SK-N-SH (cell line): ENCODE results near the gene CYP11A1. TPM values are rescaled to one million over a fixed set of nuclear protein-coding genes. Genes with fewer than 3 reads are reported as not detected.

Experiments used
- CTCF ChIA-PET: fragments of 300-600, 350-600 bp; formaldehyde crosslinking; extraction: SDS; loops from one replicate; lab custom pipeline; 2021; lab: Yijun Ruan, JAX
- POLR2A ChIA-PET: fragments of 350-600 bp; sonication (Branson Sonifier 250); formaldehyde crosslinking; extraction: SDS; loops from one replicate; lab custom pipeline; 2020; ENCODE audit warnings: antibody characterized with exemption, inconsistent platforms; lab: Yijun Ruan, JAX
- DNase-seq: peaks from one replicate; pipeline ENCODE4 v3.0.0; 2012
- H2AFZ ChIP-seq: fragments of 200-600 bp; sonication (generic); 2 replicates; pipeline ENCODE4 v1.8.1; 2016; ENCODE audit warnings: antibody characterized with exemption, mild to moderate bottlenecking, low read depth
- H3F3A ChIP-seq: fragments of 200-600 bp; sonication (generic); replicated peaks from 2 replicates; pipeline ENCODE3; 2016; ENCODE audit warnings: antibody characterized with exemption, mild to moderate bottlenecking; ENCODE audit not compliant: insufficient read depth
- H3K27ac ChIP-seq, 2 experiments: fragments of 200-500 bp in 1 of 2; fragments of 200-600 bp in 1 of 2; sonication (Bioruptor generic) in 1 of 2; sonication (generic), shearing (Covaris generic) in 1 of 2; 2 replicates each; pipeline versions ENCODE4 v1.5.1 to v1.6.1; 2014 to 2016; ENCODE audit warnings: low read depth in 2 of 2, inconsistent platforms in 1 of 2, low read length in 1 of 2, mild to moderate bottlenecking in 1 of 2, mixed read lengths in 1 of 2
- H3K27me3 ChIP-seq: fragments of 200-600 bp; sonication (generic), shearing (Covaris generic); 2 replicates; pipeline ENCODE4 v1.6.1; 2016; ENCODE audit warnings: mixed run types; ENCODE audit not compliant: insufficient read depth
- H3K36me3 ChIP-seq, 2 experiments: fragments of 200-500 bp in 1 of 2; fragments of 200-600 bp in 1 of 2; sonication (Bioruptor generic) in 1 of 2; sonication (generic) in 1 of 2; replicated peaks in 1 of 2; 2 replicates each; pipeline versions ENCODE3 to v1.5.1; 2014 to 2016; ENCODE audit warnings: low read length in 1 of 2, mild to moderate bottlenecking in 1 of 2; ENCODE audit not compliant: insufficient read depth in 2 of 2, control insufficient read depth in 1 of 2
- H3K4me1 ChIP-seq, 2 experiments: fragments of 200-500 bp in 1 of 2; fragments of 200-600 bp in 1 of 2; sonication (Bioruptor generic) in 1 of 2; sonication (generic), shearing (Covaris generic) in 1 of 2; 2 replicates each; pipeline versions ENCODE4 v1.5.1 to v1.6.1; 2014 to 2016; ENCODE audit warnings: low read depth in 1 of 2, low read length in 1 of 2, mixed run types in 1 of 2; ENCODE audit not compliant: insufficient read depth in 2 of 2, control insufficient read depth in 1 of 2
- H3K4me2 ChIP-seq: fragments of 200-600 bp; sonication (generic), shearing (Covaris generic); 2 replicates; pipeline ENCODE4 v1.6.1; 2017; ENCODE audit warnings: mixed run types
- H3K4me3 ChIP-seq, 2 experiments: fragments of 200-500 bp in 1 of 2; fragments of 200-600 bp in 1 of 2; sonication (Bioruptor generic) in 1 of 2; sonication (generic), shearing (Covaris generic) in 1 of 2; 2 replicates each; pipeline versions ENCODE4 v1.5.1 to v1.8.1; 2014 to 2016; ENCODE audit warnings: low read depth in 2 of 2, inconsistent platforms in 1 of 2, low read length in 1 of 2, mild to moderate bottlenecking in 1 of 2, mixed read lengths in 1 of 2, moderate library complexity in 1 of 2
- H3K79me2 ChIP-seq: fragments of 200-600 bp; sonication (generic); 2 replicates; pipeline ENCODE4 v1.8.1; 2017; ENCODE audit warnings: mild to moderate bottlenecking; ENCODE audit not compliant: insufficient read depth
- H3K9ac ChIP-seq: fragments of 200-600 bp; sonication (generic); 2 replicates; pipeline ENCODE4 v1.6.1; 2017; ENCODE audit warnings: mixed run types
- H3K9me2 ChIP-seq: fragments of 200-600 bp; sonication (generic); 2 replicates; pipeline ENCODE4 v1.6.1; 2017; ENCODE audit warnings: mixed run types
- H3K9me3 ChIP-seq: fragments of 200-600 bp; sonication (generic); 2 replicates; pipeline ENCODE4 v1.6.1; 2017; ENCODE audit warnings: mixed run types, mild to moderate bottlenecking, moderate library complexity
- H4K20me1 ChIP-seq: fragments of 200-600 bp; sonication (generic); 2 replicates; pipeline ENCODE4 v1.6.1; 2017; ENCODE audit warnings: mild to moderate bottlenecking, mixed run types; ENCODE audit not compliant: insufficient read depth
- ELF1 ChIP-seq: IDR thresholded peaks from 2 replicates; pipeline ENCODE4 v1.4.0; 2012
- EP300 ChIP-seq, 2 experiments: IDR thresholded peaks; 2 replicates each; pipeline versions ENCODE4 v1.4.0 to v1.6.1; 2012; ENCODE audit warnings: borderline replicate concordance in 1 of 2, low read depth in 1 of 2, low read length in 1 of 2
- JUND ChIP-seq: IDR thresholded peaks from 2 replicates; pipeline ENCODE4 v1.4.0; 2012
- MXI1 ChIP-seq: IDR thresholded peaks from 2 replicates; pipeline ENCODE4 v1.6.1; 2012; ENCODE audit warnings: mild to moderate bottlenecking, low read depth, low read length, improper control_type of control experiment
- NRF1 ChIP-seq: IDR thresholded peaks from 2 replicates; pipeline ENCODE4 v1.6.1; 2012; ENCODE audit warnings: low read depth, mild to moderate bottlenecking, low read length
- POLR2AphosphoS5 ChIP-seq: IDR thresholded peaks from 2 replicates; pipeline ENCODE4 v1.6.1; 2012; ENCODE audit warnings: low read depth, low read length
- RCOR1 ChIP-seq: fragments of 150-350 bp; IDR thresholded peaks from 2 replicates; pipeline ENCODE4 v1.6.1; 2017; ENCODE audit warnings: antibody characterized with exemption, low read length
- SIN3A ChIP-seq: IDR thresholded peaks from 2 replicates; pipeline ENCODE4 v1.6.1; 2012; ENCODE audit warnings: low read depth, mild to moderate bottlenecking, low read length, moderate library complexity, borderline replicate concordance
- TEAD4 ChIP-seq: IDR thresholded peaks from 2 replicates; pipeline ENCODE4 v1.4.0; 2012; ENCODE audit warnings: mild to moderate bottlenecking, borderline replicate concordance; ENCODE audit not compliant: insufficient read depth
- WGBS: methylation state at CpG from one replicate; pipeline ENCODE4 v1.1.6; 2017; ENCODE audit warnings: low lambda C conversion rate; 5-methylcytosine and 5-hydroxymethylcytosine counted together
- polyA plus RNA-seq, 3 experiments: library from polyadenylated mRNA; depleted of rRNA; stranded (reverse); fragments of >200 nt; gene quantifications; 2 replicates each; pipeline ENCODE4 v1.2.3, GENCODE V29; 2012
- TF ChIP-seq, protein P1 (sequence below): fragments of 150-350 bp; IDR thresholded peaks from 2 replicates; pipeline ENCODE4 v1.6.1; 2017; ENCODE audit warnings: antibody characterized with exemption, low read length, low read depth, borderline replicate concordance
- TF ChIP-seq, protein P2 (sequence below): fragments of 150-350 bp; IDR thresholded peaks from 2 replicates; pipeline ENCODE4 v1.6.1; 2016; ENCODE audit warnings: mild to moderate bottlenecking, low read depth, low read length

CYP11A1 gene
- polyA plus RNA-seq, 1 of the 3 experiments (the other 2 are of a cell fraction) = 0.08 TPM

DNA sequence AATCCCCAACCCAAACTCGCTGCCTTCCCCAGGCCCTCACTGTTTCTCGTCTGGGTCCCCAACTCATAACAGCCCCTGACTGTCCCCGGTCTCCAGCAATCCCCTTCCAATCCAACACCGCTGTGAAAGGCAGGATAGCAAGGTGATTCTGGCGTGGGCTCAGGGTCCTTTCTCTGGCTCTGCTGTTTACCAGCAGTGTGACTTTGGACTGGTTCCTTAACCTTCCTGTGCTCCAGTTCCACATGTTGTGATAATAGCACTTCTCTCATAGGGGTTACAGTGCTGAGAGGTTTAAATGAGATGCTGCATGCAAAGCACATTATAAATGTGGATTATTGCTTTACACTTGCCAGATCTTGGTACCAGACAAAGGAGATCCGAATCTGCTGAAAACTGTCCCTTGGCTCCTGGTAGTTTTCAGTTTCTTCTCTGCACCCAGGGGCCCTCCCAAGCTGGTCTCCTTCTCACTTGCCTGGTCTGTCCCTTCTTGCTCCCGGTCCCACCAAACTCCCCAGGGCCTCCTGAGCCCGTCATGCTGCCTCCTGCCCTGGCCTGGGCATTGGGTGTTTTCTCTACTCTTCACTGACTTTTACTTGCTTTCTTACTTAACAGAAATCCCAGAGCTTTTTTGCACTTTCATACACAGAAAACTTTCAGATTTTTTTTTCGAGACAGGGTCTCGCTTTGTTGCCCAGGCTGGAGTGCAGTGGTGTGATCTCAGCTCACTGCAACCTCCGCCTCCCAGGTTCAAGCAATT is 26.8 kb upstream of the CYP11A1 start:
- Histone ChIP-seq H3K4me1 (peaks cover 0 to 21% of the 10 kb centered on the region in 2 experiments; a peak in 1 of 4 replicates), H3K4me3 (no peak overlapping the region), H3K9ac (no peak overlapping the region), H2AFZ (no peak overlapping the region), H3K4me2 (no peak overlapping the region), H3K36me3 (no peaks in the 10 kb centered on the region), H3K27ac (no peak overlapping the region), H3K9me3 (no peaks in the 10 kb centered on the region), H3K27me3 (no peaks in the 10 kb centered on the region), H3F3A (no peaks in the 10 kb centered on the region), H3K79me2 (no peaks in the 10 kb centered on the region), H3K9me2 (no peaks in the 10 kb centered on the region), H4K20me1 (no peaks in the 10 kb centered on the region)
- WGBS = 86% methylated on average over 11 of the region's 11 CpGs
- ChIA-PET POLR2A (no interaction called here), CTCF (interaction anchor here (2.0 to 3.0 kb wide), 2 partner anchors 12 to 45 kb away, joined by 8 to 17 read pairs; no protein-coding TSS in a partner anchor)
- DNase-seq = no peak
- TF ChIP-seq ELF1 = no peak
- TF ChIP-seq EP300 (IDR thresholded peaks at IDR 0.05; ENCODE audit: borderline replicate concordance in 1 of 2, low read depth in 1 of 2, low read length in 1 of 2) = no peak
- no peak for TF ChIP-seq JUND
- no peak for TF ChIP-seq TEAD4
- no peak for TF ChIP-seq RCOR1

DNA sequence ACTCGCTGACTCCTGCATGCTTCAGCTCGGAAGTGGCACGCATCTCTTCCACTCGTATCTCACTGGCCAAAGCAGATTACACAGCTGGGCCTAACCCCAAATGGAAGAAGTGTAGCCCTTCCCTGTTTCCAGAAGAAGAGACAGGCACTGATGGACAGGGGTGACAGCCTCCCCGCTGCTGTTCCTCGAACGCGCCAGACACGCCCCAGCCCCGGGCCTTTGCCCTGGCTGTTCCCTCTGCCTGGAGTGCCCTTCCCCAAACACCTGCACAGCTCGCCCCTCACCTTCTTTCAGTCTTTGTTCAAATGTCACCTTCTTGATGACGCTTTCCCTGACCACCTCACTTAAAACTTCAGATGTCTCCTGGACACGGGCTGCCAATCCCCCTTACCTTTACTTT is 26.0 kb upstream of the CYP11A1 start:
- TF ChIP-seq SIN3A (no peak), POLR2AphosphoS5 (no peak), NRF1 (no peak), MXI1 (no peak), ELF1 (no peak)
- TF ChIP-seq, protein P1, sequence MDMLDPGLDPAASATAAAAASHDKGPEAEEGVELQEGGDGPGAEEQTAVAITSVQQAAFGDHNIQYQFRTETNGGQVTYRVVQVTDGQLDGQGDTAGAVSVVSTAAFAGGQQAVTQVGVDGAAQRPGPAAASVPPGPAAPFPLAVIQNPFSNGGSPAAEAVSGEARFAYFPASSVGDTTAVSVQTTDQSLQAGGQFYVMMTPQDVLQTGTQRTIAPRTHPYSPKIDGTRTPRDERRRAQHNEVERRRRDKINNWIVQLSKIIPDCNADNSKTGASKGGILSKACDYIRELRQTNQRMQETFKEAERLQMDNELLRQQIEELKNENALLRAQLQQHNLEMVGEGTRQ = no peak
- TF ChIP-seq, protein P2, sequence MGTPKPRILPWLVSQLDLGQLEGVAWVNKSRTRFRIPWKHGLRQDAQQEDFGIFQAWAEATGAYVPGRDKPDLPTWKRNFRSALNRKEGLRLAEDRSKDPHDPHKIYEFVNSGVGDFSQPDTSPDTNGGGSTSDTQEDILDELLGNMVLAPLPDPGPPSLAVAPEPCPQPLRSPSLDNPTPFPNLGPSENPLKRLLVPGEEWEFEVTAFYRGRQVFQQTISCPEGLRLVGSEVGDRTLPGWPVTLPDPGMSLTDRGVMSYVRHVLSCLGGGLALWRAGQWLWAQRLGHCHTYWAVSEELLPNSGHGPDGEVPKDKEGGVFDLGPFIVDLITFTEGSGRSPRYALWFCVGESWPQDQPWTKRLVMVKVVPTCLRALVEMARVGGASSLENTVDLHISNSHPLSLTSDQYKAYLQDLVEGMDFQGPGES = no peak
- TF ChIP-seq, all 33 proteins: peak for 0
- Histone ChIP-seq H3K27ac (no peak overlapping the region), H3K27me3 (no peaks in the 10 kb centered on the region), H3K79me2 (no peaks in the 10 kb centered on the region), H3K4me1 (peaks cover 0 to 30% of the 10 kb centered on the region in 2 experiments; a peak in 1 of 4 replicates), H3K9ac (no peak overlapping the region), H2AFZ (no peak overlapping the region), H3F3A (no peaks in the 10 kb centered on the region), H3K36me3 (no peaks in the 10 kb centered on the region), H3K4me3 (no peak overlapping the region), H3K4me2 (no peak overlapping the region), H3K9me3 (no peaks in the 10 kb centered on the region), H3K9me2 (no peaks in the 10 kb centered on the region), H4K20me1 (no peaks in the 10 kb centered on the region)
- DNase-seq = no peak
- ChIA-PET CTCF (interaction anchor here (0.7 to 3.0 kb wide), 6 partner anchors 10 to 46 kb away, joined by 3 to 17 read pairs (median 6); no protein-coding TSS in a partner anchor), POLR2A (no interaction called here)
- 90% methylated on average over 13 of the region's 13 CpGs for WGBS
